GM19043 (cell line): ENCODE data around the gene TRAPPC12.
"Not testable (repeated sequence)": the region's sequence is repeated elsewhere in the genome, so short reads cannot be mapped to it uniquely, and the experiment has no call there.

Experiments used
- ATAC-seq: cut with Tn5 transposase; IDR thresholded peaks from one replicate; pipeline ENCODE4 v1.9.1; 2021; ENCODE audit warnings: low read depth; ENCODE audit not compliant: unreplicated experiment

TRAPPC12 gene

GRCh38 chr2:3451926-3452671, 72.6 kb downstream of the TRAPPC12 start:
- ATAC-seq = no peak

DNA sequence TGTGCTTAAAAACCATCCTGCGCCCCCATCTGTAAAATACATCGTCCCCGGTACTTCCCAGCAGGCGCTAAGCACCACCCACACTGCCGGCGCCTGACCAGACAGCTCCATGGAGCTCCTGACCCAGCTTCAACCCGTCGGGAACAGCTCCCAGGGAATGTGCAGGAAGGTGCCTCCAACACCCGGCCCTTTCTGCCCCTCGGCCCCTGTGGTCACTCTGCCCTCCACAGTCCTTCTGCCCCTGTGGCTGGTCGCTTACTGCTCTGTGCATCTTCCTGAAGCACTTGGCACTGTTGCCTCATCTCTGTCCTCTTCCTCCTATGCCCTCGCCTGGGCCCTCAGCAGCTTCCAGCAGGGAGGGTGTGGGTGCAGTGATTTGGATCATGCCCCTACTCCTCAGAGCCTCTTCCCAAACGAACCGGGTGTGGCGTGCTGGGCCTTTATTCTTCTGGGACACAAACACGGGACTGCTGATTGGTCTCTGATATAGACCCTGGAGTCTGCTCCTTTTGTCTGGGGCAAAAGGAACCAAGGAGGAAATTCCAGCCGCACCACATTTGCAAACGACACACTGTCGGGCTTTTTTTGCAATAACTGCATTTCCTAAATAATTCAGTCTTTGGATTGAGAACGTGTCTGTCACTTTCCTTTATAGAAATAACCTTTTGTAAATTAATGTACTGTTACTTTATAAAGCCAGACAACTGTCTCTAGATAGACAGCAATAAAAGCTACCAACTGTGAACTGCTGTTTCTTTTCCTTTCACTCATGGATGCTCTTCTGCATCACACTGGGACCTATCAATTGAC, 73.9 kb downstream of the TRAPPC12 start:
- ATAC-seq = no peak

DNA sequence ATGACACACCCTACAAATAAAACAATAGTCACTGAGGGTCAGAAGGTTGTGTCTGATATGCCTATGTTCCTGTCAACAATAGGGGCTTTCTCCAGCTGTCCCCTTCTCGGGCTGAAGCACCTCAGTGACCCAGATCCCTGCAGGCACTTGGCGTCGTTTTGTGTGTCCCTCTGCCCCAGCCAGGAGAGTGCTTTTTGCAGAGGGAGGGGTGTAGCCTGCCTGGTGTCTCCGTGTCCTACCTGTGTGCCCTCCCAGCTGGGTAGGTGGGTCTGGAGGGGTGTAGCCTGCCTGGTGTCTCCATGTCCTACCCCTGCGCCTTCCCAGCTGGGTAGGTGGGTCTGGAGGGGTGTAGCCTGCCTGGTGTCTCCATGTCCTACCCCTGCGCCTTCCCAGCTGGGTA, 74.5 kb downstream of the TRAPPC12 start:
- ATAC-seq = not testable (repeated sequence)

DNA sequence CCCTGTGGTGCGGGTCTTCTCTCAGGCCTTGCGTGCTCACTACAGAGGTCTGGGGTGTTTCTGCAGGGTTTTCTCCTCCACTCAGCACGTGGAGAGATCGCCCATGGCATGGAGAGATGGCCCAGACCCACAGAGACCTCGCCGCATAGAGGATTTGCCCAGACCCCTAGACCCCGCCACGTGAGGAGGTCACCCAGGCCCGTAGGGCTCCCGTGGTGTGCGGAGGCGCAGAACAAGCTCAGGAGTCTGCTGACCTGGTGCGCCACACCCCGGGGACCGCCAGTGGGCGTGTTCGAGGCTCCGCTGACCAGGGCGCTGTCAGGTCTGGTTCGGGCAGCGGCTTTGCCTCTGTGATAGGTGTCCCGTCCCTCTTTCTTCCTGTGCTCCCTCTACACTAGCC, 75.3 kb downstream of the TRAPPC12 start:
- no peak for ATAC-seq

- no peak for ATAC-seq
Observed at GRCh38 chr2:3456125-3456524, 76.6 kb downstream of the TRAPPC12 start.

GRCh38 chr2:3457524-3458395, 78.3 kb downstream of the TRAPPC12 start:
- ATAC-seq = no peak

GRCh38 chr2:3458396-3459184, 79.1 kb downstream of the TRAPPC12 start:
- ATAC-seq = no peak

GRCh38 chr2:3459185-3460015, 79.9 kb downstream of the TRAPPC12 start:
- no peak for ATAC-seq

GRCh38 chr2:3460156-3460555, 80.7 kb downstream of the TRAPPC12 start:
- no peak for ATAC-seq

- no peak for ATAC-seq
Observed at GRCh38 chr2:3460831-3461800, 81.6 kb downstream of the TRAPPC12 start.

GRCh38 chr2:3461801-3462492, 82.5 kb downstream of the TRAPPC12 start:
- peak; percentile 78 for ATAC-seq

DNA sequence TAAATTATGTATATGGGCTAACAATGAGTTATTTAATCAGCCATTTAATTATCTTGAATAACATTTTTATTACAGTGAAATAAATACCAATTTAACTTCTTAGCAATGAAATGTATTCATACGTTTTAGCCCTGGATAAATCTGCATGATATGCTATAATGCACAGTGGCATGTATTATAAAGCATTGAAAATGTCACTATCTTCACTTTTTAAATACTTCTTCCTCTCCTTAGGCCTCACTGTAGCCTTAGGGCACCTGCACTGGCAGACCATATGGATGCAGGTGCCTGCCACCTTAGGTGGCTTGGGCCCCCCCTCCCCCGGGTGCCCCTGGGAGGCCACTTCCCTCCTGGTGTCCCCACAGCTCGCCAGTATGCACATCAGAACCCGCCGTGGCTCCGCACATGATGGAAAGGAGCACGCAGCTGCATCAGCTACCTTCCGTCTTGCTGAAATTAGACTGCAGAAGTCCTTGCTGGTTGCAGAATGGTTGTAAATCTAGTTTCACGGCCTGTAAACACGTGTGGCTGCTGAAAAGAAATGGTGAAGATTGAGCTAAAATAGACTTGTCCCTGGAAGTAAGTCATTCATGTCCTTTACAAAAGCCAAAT, 83.1 kb downstream of the TRAPPC12 start:
- no peak for ATAC-seq

DNA sequence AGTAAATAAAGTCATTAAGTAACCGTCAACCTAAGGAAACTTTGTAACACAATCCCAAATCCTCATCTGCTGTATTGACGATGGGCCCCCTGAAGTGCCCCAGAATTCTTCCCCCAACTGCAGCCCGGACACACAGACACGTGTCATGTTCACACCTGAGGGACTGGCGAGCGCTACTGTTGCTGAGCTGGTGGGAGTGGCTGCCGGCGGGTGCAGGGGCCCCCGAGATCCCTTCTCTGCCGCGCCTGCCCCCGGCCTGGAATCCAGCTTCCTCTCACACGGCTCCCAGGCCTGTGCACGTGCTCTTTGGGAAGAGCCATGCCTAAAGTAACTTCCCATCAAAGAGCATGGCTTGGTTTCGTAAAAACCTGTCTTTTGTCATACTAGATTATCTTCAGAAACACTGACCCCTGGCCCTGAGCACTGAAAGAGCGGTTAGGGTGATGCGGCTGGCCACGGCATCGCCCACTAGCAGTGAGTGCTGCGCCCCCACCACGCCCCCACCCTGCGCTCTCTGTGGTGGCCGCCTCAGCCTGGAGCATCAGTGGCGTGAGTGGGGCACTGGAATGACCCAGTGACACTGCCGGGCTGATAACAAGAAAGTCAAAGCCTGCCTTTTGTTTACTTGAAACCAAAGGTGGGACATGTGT, 83.8 kb downstream of the TRAPPC12 start:
- no peak for ATAC-seq

- ATAC-seq = no peak
Observed at GRCh38 chr2:3463944-3464343, 84.5 kb downstream of the TRAPPC12 start.

DNA sequence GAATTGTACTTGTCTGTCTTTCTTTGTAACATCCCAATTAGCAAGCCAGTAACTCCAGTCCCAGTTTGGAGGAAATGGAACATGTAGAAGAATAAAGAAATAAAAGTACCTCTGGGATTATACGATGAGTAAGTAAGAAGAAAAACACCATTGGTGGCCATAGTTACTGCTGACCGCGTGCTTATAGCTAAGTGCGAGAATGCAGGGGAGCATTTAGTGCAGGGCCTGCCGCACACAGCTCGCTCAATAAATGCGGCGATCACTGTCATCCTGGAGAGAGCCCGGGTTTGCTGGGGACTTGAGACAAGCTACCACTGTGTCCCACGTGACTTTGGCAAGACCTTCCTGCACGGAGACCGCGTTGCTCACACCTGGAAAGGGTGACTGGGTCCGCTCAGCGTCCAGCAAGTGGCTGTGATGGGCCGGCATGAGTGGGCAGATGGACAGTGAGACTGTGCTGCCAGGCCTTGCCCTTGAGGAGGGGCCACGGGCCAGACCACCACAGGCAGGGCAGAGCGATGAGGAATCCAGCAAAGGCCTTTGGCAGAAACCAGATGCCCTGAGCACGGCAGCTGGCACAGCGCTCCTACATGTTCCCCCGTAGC, 85.0 kb downstream of the TRAPPC12 start:
- ATAC-seq = no peak

- ATAC-seq = no peak
Observed at GRCh38 chr2:3465328-3465727, 85.8 kb downstream of the TRAPPC12 start.
